Caco-2 (cell line): ENCODE results near the gene VCAM1. TPM values are rescaled to one million over a fixed set of nuclear protein-coding genes. Genes with fewer than 3 reads are reported as not detected.
"Not testable (repeated sequence)": the region's sequence is repeated elsewhere in the genome, so short reads cannot be mapped to it uniquely, and the experiment has no call there.

ENCODE experiments used
- BruUV-seq: library from RNA; stranded (reverse); fragments of 400-500 nt; replicated peaks from 2 replicates; lab custom pipeline; 2021; lab: Mats Ljungman, UMichigan
- CTCF ChIA-PET: fragments of 300-600 bp; sonication (Branson Sonifier 250); formaldehyde crosslinking; loops from one replicate; lab custom pipeline; 2022; ENCODE audit warnings: antibody characterized with exemption; lab: Charles Lee
- POLR2A ChIA-PET: fragments of 300-600 bp; sonication (Branson Sonifier 250); formaldehyde crosslinking; loops from one replicate; lab custom pipeline; 2022; ENCODE audit warnings: antibody characterized with exemption; lab: Charles Lee
- DNase-seq, 2 experiments: peaks; one replicate each; pipeline versions ENCODE4 v3.0.0 to v3.0.0-alpha.2; 2020 to 2022
- H3K27me3 ChIP-seq: replicated peaks from 2 replicates; pipeline ENCODE4 v1.6.0; 2011; ENCODE audit warnings: low read length; ENCODE audit not compliant: control insufficient read depth, insufficient read depth
- H3K36me3 ChIP-seq: 2 replicates; pipeline ENCODE4 v1.5.1; 2011; ENCODE audit warnings: low read length; ENCODE audit not compliant: control insufficient read depth, insufficient read depth
- H3K4me1 ChIP-seq: fragments of 250-450 bp; sonication (Bioruptor Pico); 2 replicates; pipeline ENCODE4 v1.5.1; 2020; ENCODE audit warnings: mild to moderate bottlenecking
- H3K4me3 ChIP-seq: 2 replicates; pipeline ENCODE4 v1.5.1; 2011; ENCODE audit warnings: low read depth, mild to moderate bottlenecking, control low read depth, low read length
- H3K9me3 ChIP-seq: fragments of 250-450 bp; sonication (Bioruptor Pico); 2 replicates; pipeline ENCODE4 v1.5.1; 2020; ENCODE audit warnings: mild to moderate bottlenecking, moderate library complexity
- H3K27ac Mint-ChIP-seq: one replicate; pipeline ENCODE4 v1.8.0; 2022; ENCODE audit warnings: mixed read lengths; ENCODE audit not compliant: unreplicated experiment
- H3K27me3 Mint-ChIP-seq: one replicate; pipeline ENCODE4 v1.8.0; 2022; ENCODE audit warnings: mixed read lengths; ENCODE audit not compliant: insufficient read depth, unreplicated experiment
- H3K36me3 Mint-ChIP-seq: one replicate; pipeline ENCODE4 v1.8.0; 2022; ENCODE audit warnings: mild to moderate bottlenecking, mixed read lengths; ENCODE audit not compliant: insufficient read depth, unreplicated experiment
- H3K4me1 Mint-ChIP-seq: one replicate; pipeline ENCODE4 v1.8.0; 2022; ENCODE audit warnings: low read depth, mixed read lengths; ENCODE audit not compliant: unreplicated experiment
- H3K4me3 Mint-ChIP-seq: one replicate; pipeline ENCODE4 v1.8.0; 2022; ENCODE audit warnings: mild to moderate bottlenecking, moderate library complexity, mixed read lengths; ENCODE audit not compliant: unreplicated experiment
- H3K9me3 Mint-ChIP-seq: one replicate; pipeline ENCODE4 v1.8.0; 2022; ENCODE audit warnings: mixed read lengths; ENCODE audit not compliant: unreplicated experiment
- CTCF ChIP-seq, 2 experiments: fragments of 200-600 bp in 1 of 2; IDR thresholded peaks; 1 replicate in 1 of 2; 2 replicates in 1 of 2; pipeline versions ENCODE4 v1.5.1 to v1.8.0; 2011 to 2022; ENCODE audit warnings: antibody characterized with exemption in 1 of 2, control low read depth in 1 of 2, inconsistent platforms in 1 of 2, low read depth in 1 of 2, low read length in 1 of 2, mild to moderate bottlenecking in 1 of 2, moderate library complexity in 1 of 2; ENCODE audit not compliant: insufficient read depth in 1 of 2, severe bottlenecking in 1 of 2, unreplicated experiment in 1 of 2
- intact Hi-C: fragments of 100-400 bp; cut with micrococcal nuclease; formaldehyde crosslinking; loops from one replicate; pipeline ENCODE4 v1.10.0; 2022; ENCODE audit not compliant: unreplicated experiment
- total RNA-seq: library from RNA; stranded (reverse); gene quantifications from 2 replicates; pipeline ENCODE4 v1.2.3, GENCODE V29; 2022

Gene VCAM1
- total RNA-seq, 1 experiment from 2014 or later = not detected

DNA sequence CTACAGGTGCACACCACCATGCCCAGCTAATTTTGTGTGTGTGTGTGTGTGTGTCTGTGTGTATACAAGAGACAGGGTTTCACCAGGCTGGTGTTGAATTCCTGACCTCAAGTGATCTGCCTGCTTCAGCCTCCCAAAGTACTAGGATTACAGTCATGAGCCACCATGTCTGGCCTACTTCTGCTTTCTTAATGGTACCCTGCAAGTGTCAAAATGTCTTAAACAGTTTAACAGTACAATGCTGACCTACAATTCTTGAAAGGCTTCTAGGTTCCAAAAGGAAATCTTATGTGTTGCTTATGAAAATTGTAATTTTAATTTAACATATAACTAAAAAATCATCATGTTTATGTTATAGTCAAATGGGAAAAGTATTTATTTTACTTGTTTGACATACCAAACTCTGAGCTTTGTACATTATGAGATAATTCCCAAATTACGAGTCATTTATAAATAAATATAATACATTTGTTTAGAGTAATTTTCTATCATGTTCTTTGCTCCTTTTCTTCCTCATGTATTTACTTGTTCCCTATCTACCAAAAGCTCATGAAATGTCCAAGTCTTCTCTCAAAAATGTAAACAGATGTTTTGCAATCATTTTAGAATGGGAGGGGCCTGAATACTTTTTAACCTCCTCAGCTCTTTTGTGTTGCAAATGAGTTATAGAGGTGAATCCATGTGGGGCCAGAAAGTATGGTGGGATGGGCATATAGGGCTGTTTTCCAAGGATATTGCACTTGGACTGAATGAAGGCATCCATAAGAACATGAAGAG lies 8.4 kb upstream of the VCAM1 start:
- Histone ChIP-seq H3K4me3 (no peak overlapping the region), H3K9me3 (no peaks in the 10 kb centered on the region), H3K36me3 (no peaks in the 10 kb centered on the region), H3K27me3 (no peaks in the 10 kb centered on the region), H3K4me1 (peaks cover 22% of the 10 kb centered on the region)
- CTCF ChIA-PET = no interaction called here
- intact Hi-C loops = no loop called here
- TF ChIP-seq CTCF (IDR thresholded peaks at IDR 0.05; ENCODE audit: insufficient read depth in 1 of 2, low read depth in 1 of 2, low read length in 1 of 2, severe bottlenecking in 1 of 2, unreplicated experiment in 1 of 2) = no peak
- Mint-ChIP-seq H3K4me1 (peaks cover 15% of the 10 kb centered on the region), H3K4me3 (no peak overlapping the region), H3K27ac (no peak overlapping the region), H3K27me3 (no peaks in the 10 kb centered on the region), H3K36me3 (no peaks in the 10 kb centered on the region), H3K9me3 (no peaks in the 10 kb centered on the region)
- POLR2A ChIA-PET = no interaction called here
- BruUV-seq = no TSS peak
- DNase-seq = no peak

DNA sequence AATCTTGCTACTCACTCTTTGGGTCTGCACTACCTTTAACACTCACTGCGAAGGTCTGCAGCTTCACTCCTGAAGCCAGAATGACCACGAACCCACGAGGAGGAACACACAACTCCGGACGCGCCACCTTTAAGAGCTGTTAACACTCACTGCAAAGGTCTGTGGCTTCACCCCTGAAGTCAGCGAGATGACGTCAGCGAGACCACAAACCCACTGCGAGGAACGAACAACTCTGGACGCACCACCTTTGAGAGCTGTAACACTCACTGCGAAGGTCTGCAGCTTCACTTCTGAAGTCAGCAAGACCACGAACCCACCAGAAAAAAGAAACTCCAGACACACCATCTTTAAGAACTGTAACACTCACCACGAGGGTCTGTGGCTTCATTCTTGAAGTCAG lies 6.5 kb upstream of the VCAM1 start:
- not testable (repeated sequence) for H3K36me3 Mint-ChIP-seq, H3K4me3 ChIP-seq, H3K27ac Mint-ChIP-seq

GRCh38 chr1:100713626-100714025 lies 5.9 kb upstream of the VCAM1 start:
- no peak overlapping the region for H3K27ac Mint-ChIP-seq
- no peak overlapping the region for H3K4me3 Mint-ChIP-seq
- H3K4me1 Mint-ChIP-seq = no peaks in the 10 kb centered on the region
- no peaks in the 10 kb centered on the region for H3K36me3 Mint-ChIP-seq
- H3K9me3 Mint-ChIP-seq = no peaks in the 10 kb centered on the region
- H3K27me3 ChIP-seq = no peaks in the 10 kb centered on the region
- CTCF ChIA-PET = no interaction called here
- no TSS peak for BruUV-seq
- no peak for DNase-seq
- no peak for TF ChIP-seq CTCF (IDR thresholded peaks at IDR 0.05; ENCODE audit: insufficient read depth in 1 of 2, low read depth in 1 of 2, low read length in 1 of 2, severe bottlenecking in 1 of 2, unreplicated experiment in 1 of 2)
- peaks cover 4% of the 10 kb centered on the region; the same call in 1 of the 2 replicates for H3K4me1 ChIP-seq
- intact Hi-C loops = no loop called here
- no peak overlapping the region for H3K4me3 ChIP-seq
- H3K36me3 ChIP-seq = no peaks in the 10 kb centered on the region
- POLR2A ChIA-PET = no interaction called here
- no peaks in the 10 kb centered on the region for H3K9me3 ChIP-seq
- no peaks in the 10 kb centered on the region for H3K27me3 Mint-ChIP-seq

More for the DNA sequence above, 6.5 kb upstream of the VCAM1 start:
- intact Hi-C loops, BruUV-seq, H3K4me1 ChIP-seq, H3K9me3 ChIP-seq, H3K4me3 Mint-ChIP-seq, H3K27me3 ChIP-seq, H3K36me3 ChIP-seq, POLR2A ChIA-PET, H3K9me3 Mint-ChIP-seq, CTCF ChIA-PET, H3K27me3 Mint-ChIP-seq, H3K4me1 Mint-ChIP-seq, DNase-seq: not testable (repeated sequence)
